GM18873 (cell line): ENCODE data around the gene OR11L1.

Source experiments
- ATAC-seq: cut with Tn5 transposase; IDR thresholded peaks from one replicate; pipeline ENCODE4 v1.9.1; 2021; ENCODE audit warnings: mild to moderate bottlenecking, moderate library complexity, moderate number of reproducible peaks; ENCODE audit not compliant: unreplicated experiment, low FRiP score

OR11L1 gene

GRCh38 chr1:247841796-247842195, at the start of gene OR11L1:
Gene OR11L1 (minus strand): TSS chr1:247841896. CDS start chr1:247841896, 0 bp downstream.
- ATAC-seq, result no peak

GRCh38 chr1:247884797-247885413, 43.2 kb upstream of the OR11L1 start:
- no peak for ATAC-seq

GRCh38 chr1:247883346-247883745, 41.6 kb upstream of the OR11L1 start:
- ATAC-seq, result no peak

- no peak for ATAC-seq
These were observed 23.7 kb upstream of the OR11L1 start for GRCh38 chr1:247865416-247865815.

GRCh38 chr1:247864644-247865043, 22.9 kb upstream of the OR11L1 start:
- no peak for ATAC-seq

- no peak for ATAC-seq
These were observed 21.1 kb upstream of the OR11L1 start for GRCh38 chr1:247862756-247863155.

- no peak for ATAC-seq
These were observed 16.4 kb upstream of the OR11L1 start for GRCh38 chr1:247857985-247858619.

GRCh38 chr1:247857069-247857984, 15.6 kb upstream of the OR11L1 start, which contains the start of gene TRIM58:
Gene TRIM58 (plus strand): TSS chr1:247857187. CDS start chr1:247857247, 60 bp downstream.
- no peak for ATAC-seq

- no peak for ATAC-seq
These were observed 14.2 kb upstream of the OR11L1 start for GRCh38 chr1:247855911-247856310.

- ATAC-seq, result no peak
These were observed 13.3 kb upstream of the OR11L1 start for GRCh38 chr1:247854899-247855545.

GRCh38 chr1:247849616-247850015, 7.9 kb upstream of the OR11L1 start:
- no peak for ATAC-seq

GRCh38 chr1:247848346-247848745, 6.7 kb upstream of the OR11L1 start:
- ATAC-seq, result no peak

GRCh38 chr1:247845693-247846017, 4.0 kb upstream of the OR11L1 start:
- no peak for ATAC-seq

- no peak for ATAC-seq
These were observed 3.5 kb upstream of the OR11L1 start for GRCh38 chr1:247845011-247845692.

GRCh38 chr1:247843411-247843810, 1.7 kb upstream of the OR11L1 start:
- no peak for ATAC-seq

- no peak for ATAC-seq
These were observed 878 bp downstream of the OR11L1 start for GRCh38 chr1:247840818-247841217.

GRCh38 chr1:247833601-247834000, 8.1 kb downstream of the OR11L1 start:
- ATAC-seq, result no peak

GRCh38 chr1:247829656-247830055, 12.0 kb downstream of the OR11L1 start:
- ATAC-seq, result no peak

GRCh38 chr1:247825362-247825761, 16.3 kb downstream of the OR11L1 start:
- ATAC-seq, result no peak

GRCh38 chr1:247824023-247824422, 17.7 kb downstream of the OR11L1 start, which contains the start of gene OR14A16:
Gene OR14A16 (minus strand): TSS chr1:247824119. CDS start chr1:247815729, 8,390 bp downstream.
- ATAC-seq, result no peak
